SK-N-SH treated with all-trans-retinoic acid at 6 μM for 48 hours (cell line): ENCODE results near the gene COG8.

Source experiments
- BACH2 ChIP-seq: fragments of 250-450 bp; sonication (Bioruptor Pico); IDR thresholded peaks from 2 replicates; pipeline ENCODE4 v1.9.0; 2021; ENCODE audit warnings: mild to moderate bottlenecking, borderline replicate concordance
- GLIS3 ChIP-seq: fragments of 250-450 bp; sonication (Bioruptor Pico); IDR thresholded peaks from 2 replicates; pipeline ENCODE4 v1.5.0; 2020; ENCODE audit warnings: mild to moderate bottlenecking, moderate library complexity
- OSR1 ChIP-seq: fragments of 250-450 bp; sonication (Bioruptor Pico); IDR thresholded peaks from 2 replicates; pipeline ENCODE4 v1.8.0; 2022; ENCODE audit warnings: moderate library complexity, mild to moderate bottlenecking, inconsistent platforms
- RARB ChIP-seq: fragments of 250-450 bp; sonication (Bioruptor Pico); IDR thresholded peaks from 2 replicates; pipeline ENCODE4 v1.8.0; 2021; ENCODE audit warnings: mild to moderate bottlenecking, moderate library complexity
- ZNF8 ChIP-seq: fragments of 450-650 bp; formaldehyde crosslinking; IDR thresholded peaks from 2 replicates; pipeline ENCODE4 v1.5.0; 2020; ENCODE audit warnings: mild to moderate bottlenecking, moderate library complexity
- TF ChIP-seq, protein P1 (sequence below): fragments of 250-450 bp; sonication (Bioruptor Pico); IDR thresholded peaks from 2 replicates; pipeline ENCODE4 v1.8.0; 2020; ENCODE audit warnings: mild to moderate bottlenecking, moderate library complexity, borderline replicate concordance
- TF ChIP-seq, protein P2 (sequence below): fragments of 250-450 bp; sonication (Bioruptor Pico); IDR thresholded peaks from 2 replicates; pipeline ENCODE4 v1.5.0; 2020; ENCODE audit warnings: mild to moderate bottlenecking, moderate library complexity

DNA sequence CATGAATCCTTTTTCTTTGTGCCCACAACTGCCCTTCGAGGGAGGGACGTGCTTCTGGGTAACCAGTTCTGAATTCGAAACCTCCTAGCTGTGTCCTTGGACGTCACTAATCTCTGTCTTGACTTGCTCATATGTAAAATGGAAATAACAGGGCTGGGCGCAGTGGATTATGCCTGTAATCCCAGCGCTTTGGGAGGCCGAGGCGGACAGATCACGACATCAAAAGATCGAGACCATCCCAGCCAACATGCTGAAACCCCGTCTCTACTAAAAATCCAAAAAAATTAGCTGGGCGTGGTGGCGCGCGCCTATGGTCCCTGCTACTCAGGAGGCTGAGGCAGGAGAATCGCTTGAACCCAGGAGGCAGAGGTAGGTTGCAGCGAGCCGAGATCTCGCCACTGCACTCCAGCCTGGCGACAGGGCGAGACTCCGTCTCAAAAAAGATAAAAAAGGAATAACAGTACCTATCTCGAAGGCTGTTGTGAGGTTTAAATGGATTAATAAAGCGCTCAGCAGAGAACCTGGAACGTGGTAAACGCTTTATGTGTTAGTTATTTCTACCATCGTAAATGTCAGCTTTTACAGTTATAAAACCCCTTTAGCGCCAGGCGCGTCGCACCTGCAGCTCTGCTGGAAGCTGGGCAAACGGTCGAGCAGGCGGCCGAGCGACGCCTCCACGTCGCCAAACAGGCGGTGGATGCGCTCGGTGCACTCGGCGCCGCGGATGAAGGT, 641 bp downstream of the COG8 start:
- TF ChIP-seq, protein P1, sequence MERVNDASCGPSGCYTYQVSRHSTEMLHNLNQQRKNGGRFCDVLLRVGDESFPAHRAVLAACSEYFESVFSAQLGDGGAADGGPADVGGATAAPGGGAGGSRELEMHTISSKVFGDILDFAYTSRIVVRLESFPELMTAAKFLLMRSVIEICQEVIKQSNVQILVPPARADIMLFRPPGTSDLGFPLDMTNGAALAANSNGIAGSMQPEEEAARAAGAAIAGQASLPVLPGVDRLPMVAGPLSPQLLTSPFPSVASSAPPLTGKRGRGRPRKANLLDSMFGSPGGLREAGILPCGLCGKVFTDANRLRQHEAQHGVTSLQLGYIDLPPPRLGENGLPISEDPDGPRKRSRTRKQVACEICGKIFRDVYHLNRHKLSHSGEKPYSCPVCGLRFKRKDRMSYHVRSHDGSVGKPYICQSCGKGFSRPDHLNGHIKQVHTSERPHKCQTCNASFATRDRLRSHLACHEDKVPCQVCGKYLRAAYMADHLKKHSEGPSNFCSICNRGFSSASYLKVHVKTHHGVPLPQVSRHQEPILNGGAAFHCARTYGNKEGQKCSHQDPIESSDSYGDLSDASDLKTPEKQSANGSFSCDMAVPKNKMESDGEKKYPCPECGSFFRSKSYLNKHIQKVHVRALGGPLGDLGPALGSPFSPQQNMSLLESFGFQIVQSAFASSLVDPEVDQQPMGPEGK (CRISPR knock-in tag): no peak
- no peak for TF ChIP-seq ZNF8
- TF ChIP-seq OSR1 (CRISPR knock-in tag): no peak
- TF ChIP-seq GLIS3 (CRISPR knock-in tag): no peak
- TF ChIP-seq, protein P2, sequence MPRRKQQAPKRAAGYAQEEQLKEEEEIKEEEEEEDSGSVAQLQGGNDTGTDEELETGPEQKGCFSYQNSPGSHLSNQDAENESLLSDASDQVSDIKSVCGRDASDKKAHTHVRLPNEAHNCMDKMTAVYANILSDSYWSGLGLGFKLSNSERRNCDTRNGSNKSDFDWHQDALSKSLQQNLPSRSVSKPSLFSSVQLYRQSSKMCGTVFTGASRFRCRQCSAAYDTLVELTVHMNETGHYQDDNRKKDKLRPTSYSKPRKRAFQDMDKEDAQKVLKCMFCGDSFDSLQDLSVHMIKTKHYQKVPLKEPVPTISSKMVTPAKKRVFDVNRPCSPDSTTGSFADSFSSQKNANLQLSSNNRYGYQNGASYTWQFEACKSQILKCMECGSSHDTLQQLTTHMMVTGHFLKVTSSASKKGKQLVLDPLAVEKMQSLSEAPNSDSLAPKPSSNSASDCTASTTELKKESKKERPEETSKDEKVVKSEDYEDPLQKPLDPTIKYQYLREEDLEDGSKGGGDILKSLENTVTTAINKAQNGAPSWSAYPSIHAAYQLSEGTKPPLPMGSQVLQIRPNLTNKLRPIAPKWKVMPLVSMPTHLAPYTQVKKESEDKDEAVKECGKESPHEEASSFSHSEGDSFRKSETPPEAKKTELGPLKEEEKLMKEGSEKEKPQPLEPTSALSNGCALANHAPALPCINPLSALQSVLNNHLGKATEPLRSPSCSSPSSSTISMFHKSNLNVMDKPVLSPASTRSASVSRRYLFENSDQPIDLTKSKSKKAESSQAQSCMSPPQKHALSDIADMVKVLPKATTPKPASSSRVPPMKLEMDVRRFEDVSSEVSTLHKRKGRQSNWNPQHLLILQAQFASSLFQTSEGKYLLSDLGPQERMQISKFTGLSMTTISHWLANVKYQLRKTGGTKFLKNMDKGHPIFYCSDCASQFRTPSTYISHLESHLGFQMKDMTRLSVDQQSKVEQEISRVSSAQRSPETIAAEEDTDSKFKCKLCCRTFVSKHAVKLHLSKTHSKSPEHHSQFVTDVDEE (CRISPR knock-in tag): no peak
- TF ChIP-seq RARB (CRISPR knock-in tag): no peak
- no peak for TF ChIP-seq BACH2 (CRISPR knock-in tag)
